WTC11 (cell line): ENCODE data around the gene DCTPP1. TPM values are rescaled to one million over a fixed set of nuclear protein-coding genes. Genes with fewer than 3 reads are reported as not detected.

Experiments used
- ATF3 ChIP-seq: sonication (generic); formaldehyde crosslinking; conservative IDR thresholded peaks from 2 replicates; pipeline ENCODE4 v1.8.1; 2022; ENCODE audit warnings: mild to moderate bottlenecking, missing genetic modification reagents
- CREB1 ChIP-seq: sonication (generic); formaldehyde crosslinking; IDR thresholded peaks from 2 replicates; pipeline ENCODE4 v1.8.0; 2023; ENCODE audit warnings: mild to moderate bottlenecking, missing genetic modification reagents
- CREM ChIP-seq: sonication (generic); formaldehyde crosslinking; IDR thresholded peaks from 2 replicates; pipeline ENCODE4 v1.8.1; 2022; ENCODE audit warnings: mild to moderate bottlenecking, missing genetic modification reagents, moderate library complexity
- ESRRA ChIP-seq: sonication (generic); formaldehyde crosslinking; IDR thresholded peaks from 2 replicates; pipeline ENCODE4 v1.8.1; 2022; ENCODE audit warnings: mild to moderate bottlenecking, missing genetic modification reagents, borderline replicate concordance
- ETV6 ChIP-seq: sonication (generic); formaldehyde crosslinking; IDR thresholded peaks from 2 replicates; pipeline ENCODE4 v1.8.1; 2022; ENCODE audit warnings: mild to moderate bottlenecking, missing genetic modification reagents
- FOXJ3 ChIP-seq: sonication (generic); formaldehyde crosslinking; IDR thresholded peaks from 2 replicates; pipeline ENCODE4 v1.9.0; 2021; ENCODE audit warnings: missing genetic modification reagents, mild to moderate bottlenecking, borderline replicate concordance
- FOXK1 ChIP-seq: sonication (generic); formaldehyde crosslinking; IDR thresholded peaks from 2 replicates; pipeline ENCODE4 v1.8.0; 2022; ENCODE audit warnings: mild to moderate bottlenecking, moderate library complexity, missing genetic modification reagents
- FOXP1 ChIP-seq: sonication (generic); formaldehyde crosslinking; IDR thresholded peaks from 2 replicates; pipeline ENCODE4 v1.8.0; 2022; ENCODE audit warnings: missing genetic modification reagents, mild to moderate bottlenecking, moderate library complexity, borderline replicate concordance
- FOXP4 ChIP-seq: sonication (generic); formaldehyde crosslinking; IDR thresholded peaks from 2 replicates; pipeline ENCODE4 v1.8.0; 2022; ENCODE audit warnings: mild to moderate bottlenecking, missing genetic modification reagents
- HMGXB4 ChIP-seq: sonication (generic); formaldehyde crosslinking; IDR thresholded peaks from 2 replicates; pipeline ENCODE4 v1.8.1; 2023; ENCODE audit warnings: mild to moderate bottlenecking, moderate library complexity, missing genetic modification reagents
- IRF1 ChIP-seq: sonication (generic); formaldehyde crosslinking; IDR thresholded peaks from 2 replicates; pipeline ENCODE4 v1.8.0; 2023; ENCODE audit warnings: missing genetic modification reagents
- KAT7 ChIP-seq: sonication (generic); formaldehyde crosslinking; IDR thresholded peaks from 2 replicates; pipeline ENCODE4 v1.8.1; 2023; ENCODE audit warnings: missing genetic modification reagents, mild to moderate bottlenecking, borderline replicate concordance
- MAX ChIP-seq: sonication (generic); formaldehyde crosslinking; IDR thresholded peaks from 2 replicates; pipeline ENCODE4 v1.8.0; 2022; ENCODE audit warnings: mild to moderate bottlenecking, missing genetic modification reagents
- NFATC4 ChIP-seq: fragments of 250-450 bp; sonication (Bioruptor Pico); IDR thresholded peaks from 2 replicates; pipeline ENCODE4 v1.9.0; 2021; ENCODE audit warnings: mild to moderate bottlenecking
- NR2C2 ChIP-seq: sonication (generic); formaldehyde crosslinking; IDR thresholded peaks from 2 replicates; pipeline ENCODE4 v1.8.0; 2022; ENCODE audit warnings: mild to moderate bottlenecking, missing genetic modification reagents
- OVOL2 ChIP-seq: fragments of 250-450 bp; sonication (Bioruptor Pico); IDR thresholded peaks from 2 replicates; pipeline ENCODE4 v1.9.0; 2021; ENCODE audit warnings: mild to moderate bottlenecking, borderline replicate concordance
- PRDM15 ChIP-seq: sonication (generic); formaldehyde crosslinking; IDR thresholded peaks from 2 replicates; pipeline ENCODE4 v1.8.0; 2022; ENCODE audit warnings: missing genetic modification reagents
- RELA ChIP-seq: sonication (generic); formaldehyde crosslinking; IDR thresholded peaks from 2 replicates; pipeline ENCODE4 v1.8.1; 2022; ENCODE audit warnings: missing genetic modification reagents, mild to moderate bottlenecking, borderline replicate concordance
- RORB ChIP-seq: fragments of 250-450 bp; sonication (Bioruptor Pico); IDR thresholded peaks from 2 replicates; pipeline ENCODE4 v1.9.0; 2021; ENCODE audit warnings: mild to moderate bottlenecking
- SP1 ChIP-seq: sonication (generic); formaldehyde crosslinking; conservative IDR thresholded peaks from 2 replicates; pipeline ENCODE4 v1.8.1; 2022; ENCODE audit warnings: missing genetic modification reagents
- TEAD4 ChIP-seq: sonication (generic); formaldehyde crosslinking; IDR thresholded peaks from 2 replicates; pipeline ENCODE4 v1.8.0; 2022; ENCODE audit warnings: mild to moderate bottlenecking, missing genetic modification reagents
- ZMAT4 ChIP-seq: fragments of 250-450 bp; sonication (Bioruptor Pico); IDR thresholded peaks from 2 replicates; pipeline ENCODE4 v1.9.0; 2021; ENCODE audit warnings: mild to moderate bottlenecking
- ZNF121 ChIP-seq: sonication (generic); formaldehyde crosslinking; IDR thresholded peaks from 2 replicates; pipeline ENCODE4 v1.8.0; 2023; ENCODE audit warnings: missing genetic modification reagents
- ZNF138 ChIP-seq: sonication (generic); formaldehyde crosslinking; conservative IDR thresholded peaks from 2 replicates; pipeline ENCODE4 v1.8.1; 2022; ENCODE audit warnings: mild to moderate bottlenecking, moderate library complexity, missing genetic modification reagents
- ZNF219 ChIP-seq: sonication (generic); formaldehyde crosslinking; IDR thresholded peaks from 2 replicates; pipeline ENCODE4 v1.8.0; 2023; ENCODE audit warnings: missing genetic modification reagents, mild to moderate bottlenecking, borderline replicate concordance
- ZNF396 ChIP-seq: fragments of 250-450 bp; sonication (Bioruptor Pico); IDR thresholded peaks from 2 replicates; pipeline ENCODE4 v1.8.0; 2021; ENCODE audit warnings: mild to moderate bottlenecking, moderate library complexity, borderline replicate concordance
- ZNF423 ChIP-seq: fragments of 250-450 bp; sonication (Bioruptor Pico); IDR thresholded peaks from 2 replicates; pipeline ENCODE4 v2.1.2; 2022; ENCODE audit warnings: mild to moderate bottlenecking, moderate library complexity
- ZNF425 ChIP-seq: fragments of 250-450 bp; sonication (Bioruptor Pico); conservative IDR thresholded peaks from 2 replicates; pipeline ENCODE4 v1.9.0; 2021; ENCODE audit warnings: mild to moderate bottlenecking
- ZNF671 ChIP-seq: fragments of 250-450 bp; sonication (Bioruptor Pico); IDR thresholded peaks from 2 replicates; pipeline ENCODE4 v1.8.0; 2021; ENCODE audit warnings: mild to moderate bottlenecking
- total RNA-seq: library from RNA; stranded (reverse); gene quantifications from 3 replicates; pipeline ENCODE4 v1.2.3, GENCODE V29; 2021

The DCTPP1 gene
- total RNA-seq, 1 experiment from 2014 or later: 70.5 TPM

GRCh38 chr16:30429678-30430427 is at the start of gene DCTPP1 (continued):
- TF ChIP-seq ETV6 (CRISPR knock-in tag) (peak; percentile 68), CREB1 (CRISPR knock-in tag) (no peak), CREM (CRISPR knock-in tag) (no peak), ZNF423 (CRISPR knock-in tag) (no peak), PRDM15 (CRISPR knock-in tag) (no peak), ZNF219 (CRISPR knock-in tag) (0 out of 2 replicates have a peak, but pooled peaks have one; percentile 37), ZMAT4 (no peak), MAX (no peak), ATF3 (no peak), NR2C2 (CRISPR knock-in tag) (no peak), HMGXB4 (CRISPR knock-in tag) (no peak), OVOL2 (CRISPR knock-in tag) (no peak), ZNF396 (CRISPR knock-in tag) (no peak), FOXP1 (peak; percentile 39; the same call in 1 of the 2 replicates), IRF1 (CRISPR knock-in tag) (peak; percentile 79), RORB (CRISPR knock-in tag) (no peak), FOXK1 (CRISPR knock-in tag) (0 out of 2 replicates have a peak, but pooled peaks have one; percentile 46), FOXP4 (CRISPR knock-in tag) (peak; percentile 78), RELA (CRISPR knock-in tag) (no peak), ESRRA (CRISPR knock-in tag) (no peak), NFATC4 (CRISPR knock-in tag) (no peak), ZNF425 (no peak), FOXJ3 (CRISPR knock-in tag) (no peak), ZNF121 (0 out of 2 replicates have a peak, but pooled peaks have one; percentile 20), TEAD4 (no peak), ZNF138 (CRISPR knock-in tag) (no peak), ZNF671 (CRISPR knock-in tag) (no peak), SP1 (peak; percentile 92), KAT7 (CRISPR knock-in tag) (no peak)
